ENCODE measurements around the gene PRKCZ.

The PRKCZ gene

DNA sequence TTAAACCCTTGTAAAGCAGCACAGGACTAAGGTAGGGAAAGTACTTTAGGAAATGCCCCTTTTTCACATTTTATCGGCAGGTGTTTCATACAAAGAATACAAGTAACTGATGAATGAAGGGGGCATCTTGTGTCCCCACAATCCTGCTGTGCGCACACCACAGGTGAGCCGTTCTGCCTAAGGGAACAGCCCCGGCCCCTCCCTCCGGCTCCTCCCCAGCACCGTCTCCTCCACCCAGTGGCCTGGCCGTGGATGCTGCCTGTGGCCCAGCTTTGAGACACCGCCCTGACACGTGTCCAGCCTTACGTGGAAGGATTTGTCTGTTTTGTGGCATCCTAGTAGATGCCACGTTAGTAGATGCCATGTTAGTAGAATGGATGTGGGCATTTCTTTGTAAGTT, 131.5 kb downstream of the PRKCZ start:
- DNase-seq = no peak

- no peak for DNase-seq
Observed at GRCh38 chr1:2182376-2182775, 132.2 kb downstream of the PRKCZ start.

DNA sequence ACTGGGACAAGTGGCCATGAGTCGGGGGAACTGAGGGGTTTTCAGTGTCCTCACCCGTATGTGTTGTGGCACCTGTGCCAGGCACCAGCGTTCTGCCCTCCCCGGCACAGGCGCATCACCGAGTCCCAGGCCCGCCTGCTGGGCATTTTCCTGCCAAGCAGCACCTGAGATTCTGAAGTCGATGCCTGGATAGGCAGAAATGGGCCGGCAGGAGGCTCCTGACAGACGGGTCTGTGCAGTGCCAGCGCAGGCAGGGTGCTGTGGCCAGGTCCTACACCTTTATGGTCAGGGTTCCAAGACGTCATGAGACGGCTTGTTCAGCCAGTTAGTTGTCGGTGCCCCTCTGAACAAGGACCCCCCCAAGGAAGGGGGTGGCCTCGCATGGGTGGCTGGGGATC, 133.7 kb downstream of the PRKCZ start:
- DNase-seq = no peak

GRCh38 chr1:2184531-2184930, 134.3 kb downstream of the PRKCZ start:
- DNase-seq = no peak

DNA sequence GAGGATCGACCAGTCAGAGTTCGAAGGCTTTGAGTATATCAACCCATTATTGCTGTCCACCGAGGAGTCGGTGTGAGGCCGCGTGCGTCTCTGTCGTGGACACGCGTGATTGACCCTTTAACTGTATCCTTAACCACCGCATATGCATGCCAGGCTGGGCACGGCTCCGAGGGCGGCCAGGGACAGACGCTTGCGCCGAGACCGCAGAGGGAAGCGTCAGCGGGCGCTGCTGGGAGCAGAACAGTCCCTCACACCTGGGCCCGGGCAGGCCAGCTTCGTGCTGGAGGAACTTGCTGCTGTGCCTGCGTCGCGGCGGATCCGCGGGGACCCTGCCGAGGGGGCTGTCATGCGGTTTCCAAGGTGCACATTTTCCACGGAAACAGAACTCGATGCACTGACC, 134.7 kb downstream of the PRKCZ start:
- no peak for DNase-seq

DNA sequence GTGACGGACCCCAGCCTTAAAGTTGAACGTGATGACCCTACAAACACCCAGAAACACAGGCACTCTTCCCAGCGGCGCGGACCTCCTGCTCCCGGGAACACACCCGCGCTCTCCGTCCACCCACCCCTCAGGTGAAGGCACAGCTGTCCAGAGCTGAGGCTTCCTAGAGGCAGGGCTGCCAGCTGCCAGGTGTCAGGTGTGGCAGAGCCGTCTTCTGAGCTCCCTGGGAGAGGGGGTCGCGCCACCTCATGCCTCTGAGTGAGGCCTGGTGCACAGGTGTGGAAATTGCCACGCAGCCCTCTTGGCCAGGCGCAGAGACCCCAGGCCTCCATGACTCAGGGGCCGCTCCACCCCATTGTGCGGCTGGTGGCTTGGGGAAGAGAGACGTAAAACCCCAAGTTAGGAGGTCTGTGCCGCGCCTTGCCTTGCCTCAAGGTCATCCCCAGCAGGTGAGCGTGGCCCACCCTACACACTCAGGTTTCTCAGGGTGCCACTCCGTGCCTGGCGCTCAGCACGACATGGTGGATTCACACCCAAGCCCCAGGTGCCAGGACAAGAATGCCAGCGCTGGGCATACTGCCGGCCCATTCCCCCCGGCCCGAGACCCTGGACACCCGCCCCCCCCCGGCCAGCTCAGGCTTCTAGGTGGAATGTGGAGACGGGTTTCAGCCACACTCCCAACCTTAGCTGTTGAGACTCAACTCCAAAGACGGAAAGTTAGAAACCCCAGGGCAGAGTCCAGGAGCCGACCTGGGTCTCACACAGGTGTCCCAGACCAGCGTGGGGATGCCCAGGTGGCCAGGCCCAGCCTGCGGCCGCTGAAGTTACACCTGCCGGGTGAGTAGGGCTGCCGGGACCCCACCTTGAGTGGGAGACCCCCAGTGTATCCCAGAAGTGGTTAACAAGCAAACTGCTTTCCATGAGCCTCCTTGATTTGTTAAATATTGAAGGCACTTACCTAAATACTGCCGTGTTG, 136.0 kb downstream of the PRKCZ start:
- no peak for DNase-seq

GRCh38 chr1:2186901-2187300, 136.7 kb downstream of the PRKCZ start:
- DNase-seq = no peak

DNA sequence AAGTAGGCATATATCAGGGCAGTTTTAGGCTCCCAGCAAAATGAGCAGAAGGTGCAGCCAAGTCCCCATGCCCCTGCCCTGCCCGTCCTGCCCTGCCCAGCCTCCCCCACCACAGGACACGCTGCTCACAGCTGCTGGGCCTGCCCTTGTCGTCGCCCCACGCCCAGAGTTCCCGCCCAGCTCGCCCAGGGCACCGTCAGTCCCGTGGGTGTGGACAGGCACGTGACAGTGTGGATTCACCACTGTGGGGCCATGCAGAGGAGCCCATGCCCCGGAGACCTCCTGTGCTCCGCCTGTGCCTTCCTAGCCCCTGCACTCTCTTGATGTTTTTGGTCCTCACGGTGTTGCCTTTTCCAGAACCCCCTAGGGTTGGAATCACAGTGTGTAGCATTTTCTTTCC, 137.4 kb downstream of the PRKCZ start:
- DNase-seq = no peak

GRCh38 chr1:2188336-2188735, 138.1 kb downstream of the PRKCZ start:
- DNase-seq = no peak

- peak; percentile 95 for DNase-seq
Observed at GRCh38 chr1:2189459-2190425, 139.5 kb downstream of the PRKCZ start.

GRCh38 chr1:2190491-2190976, 140.3 kb downstream of the PRKCZ start:
- no peak for DNase-seq

GRCh38 chr1:2192031-2192995, 142.1 kb downstream of the PRKCZ start:
- DNase-seq = no peak

DNA sequence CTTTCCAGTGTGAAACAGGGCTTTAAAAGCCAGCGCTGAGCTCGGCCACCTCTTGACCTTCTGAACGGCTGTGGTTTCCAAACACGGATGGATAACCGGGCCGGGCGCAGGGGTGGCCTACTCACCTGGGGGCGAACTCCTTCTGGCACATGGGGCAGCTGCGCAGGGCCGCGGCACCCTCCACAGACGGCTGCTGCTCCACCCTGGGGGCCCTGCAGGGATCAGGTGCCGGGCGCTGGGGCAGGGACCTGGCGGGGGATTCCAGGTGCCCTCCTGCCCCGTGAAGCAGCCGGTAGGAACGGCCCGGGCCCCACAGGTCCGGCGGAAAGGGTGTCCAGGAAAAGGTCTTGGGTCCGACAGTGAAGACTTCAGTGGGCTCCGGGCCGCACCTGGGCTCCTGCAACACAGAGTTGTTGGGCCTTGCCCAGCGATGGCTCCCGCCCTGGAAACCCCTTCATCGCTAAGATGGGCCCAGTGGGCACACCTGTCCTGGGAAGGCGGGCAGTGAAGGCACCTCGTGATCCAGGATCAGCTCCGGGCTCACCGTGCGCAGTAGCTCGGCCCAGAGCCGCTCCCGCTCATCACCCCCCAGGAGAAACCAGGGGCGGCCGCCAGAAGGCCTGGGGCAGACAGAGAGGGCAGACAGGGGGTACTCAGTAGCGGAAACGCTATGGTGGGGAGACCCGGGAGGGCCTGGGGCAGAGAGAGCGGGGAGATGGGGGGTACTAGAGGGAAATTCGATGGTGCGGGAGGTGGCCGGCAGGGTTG, 143.5 kb downstream of the PRKCZ start:
- DNase-seq = no peak

- peak; percentile 84 for DNase-seq
Observed at GRCh38 chr1:2194319-2194897, 144.2 kb downstream of the PRKCZ start, which contains the start of gene FAAP20. Gene FAAP20, minus strand, starts transcription at chr1:2194772. Its CDS starts 23 bp downstream, at chr1:2194749.

DNA sequence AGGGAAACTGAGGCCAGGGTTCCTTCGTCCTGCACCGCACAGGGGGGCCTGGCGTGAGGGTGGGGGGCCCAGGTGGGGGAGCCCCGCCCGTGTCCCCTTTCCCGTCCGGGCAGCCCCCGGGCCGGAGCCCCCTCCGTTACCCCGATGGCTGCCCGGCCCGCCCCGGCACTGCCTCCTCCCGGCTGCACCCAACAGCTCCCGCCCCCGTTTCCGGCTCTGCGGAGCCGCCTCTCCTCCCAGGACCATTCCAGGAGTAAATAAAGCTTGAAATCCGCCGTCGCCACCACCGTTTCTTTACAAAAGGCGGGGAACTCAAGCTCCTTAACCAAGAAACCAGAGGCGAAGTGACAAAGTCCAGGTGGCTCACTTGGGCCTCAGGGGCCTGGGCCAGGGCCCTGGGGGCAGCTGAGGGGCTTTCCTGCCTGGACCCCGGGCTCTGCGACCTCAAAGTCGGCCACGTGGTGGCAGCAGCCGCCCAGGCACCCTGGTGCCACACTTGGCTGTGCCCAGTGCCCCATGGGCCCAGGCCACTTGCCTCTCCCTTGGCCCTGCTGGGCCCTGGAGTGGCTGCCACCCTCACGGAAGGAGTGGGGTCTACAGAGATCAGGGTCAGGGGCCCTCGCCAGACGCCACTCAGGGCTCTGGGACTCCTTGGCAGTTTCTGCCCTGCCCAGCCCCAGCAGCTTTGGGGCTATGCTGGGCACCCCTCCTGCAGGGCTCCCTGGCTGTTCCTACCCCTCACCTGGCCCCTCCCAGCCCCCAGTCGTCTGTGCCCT, 144.9 kb downstream of the PRKCZ start:
- peak; percentile 91 for DNase-seq

- no peak for DNase-seq
Observed at GRCh38 chr1:2195785-2196184, 145.6 kb downstream of the PRKCZ start.

DNA sequence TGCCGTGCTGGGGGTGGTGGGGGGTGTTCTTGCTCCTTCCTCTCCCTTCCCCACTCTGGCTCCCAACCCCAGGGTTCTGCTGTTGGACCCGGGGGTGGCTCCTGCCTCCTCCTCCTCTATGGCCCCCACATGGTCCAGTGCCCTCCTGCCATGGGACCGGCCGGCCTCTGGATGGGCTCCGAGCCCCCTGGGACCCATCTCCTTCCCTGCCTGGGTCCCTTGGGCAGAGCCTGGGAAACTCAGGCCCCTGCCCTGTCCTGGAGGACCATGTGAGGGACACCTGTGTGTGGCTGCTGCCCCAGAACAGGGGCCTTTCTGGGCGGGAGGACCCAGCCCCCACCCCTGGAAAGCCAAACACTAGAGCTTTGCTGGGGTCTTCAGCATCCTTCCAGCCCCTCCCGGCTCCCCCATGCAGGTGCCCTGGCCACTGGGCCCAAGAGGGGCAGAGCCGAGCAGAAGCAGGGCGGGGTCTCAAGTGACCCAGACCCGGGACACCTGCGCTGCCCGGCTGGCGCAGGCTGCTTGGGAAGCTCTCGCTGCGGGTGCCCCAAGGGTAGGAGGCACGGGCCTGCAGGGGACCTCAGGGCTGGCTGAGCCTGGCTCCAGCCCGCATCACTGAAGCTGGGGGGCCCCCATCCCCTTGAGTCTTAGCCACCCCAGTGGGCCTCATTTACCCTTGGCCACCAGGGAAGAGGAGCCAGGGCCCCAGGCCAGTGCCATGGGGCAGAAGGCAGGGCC, 146.9 kb downstream of the PRKCZ start:
- DNase-seq = no peak

DNA sequence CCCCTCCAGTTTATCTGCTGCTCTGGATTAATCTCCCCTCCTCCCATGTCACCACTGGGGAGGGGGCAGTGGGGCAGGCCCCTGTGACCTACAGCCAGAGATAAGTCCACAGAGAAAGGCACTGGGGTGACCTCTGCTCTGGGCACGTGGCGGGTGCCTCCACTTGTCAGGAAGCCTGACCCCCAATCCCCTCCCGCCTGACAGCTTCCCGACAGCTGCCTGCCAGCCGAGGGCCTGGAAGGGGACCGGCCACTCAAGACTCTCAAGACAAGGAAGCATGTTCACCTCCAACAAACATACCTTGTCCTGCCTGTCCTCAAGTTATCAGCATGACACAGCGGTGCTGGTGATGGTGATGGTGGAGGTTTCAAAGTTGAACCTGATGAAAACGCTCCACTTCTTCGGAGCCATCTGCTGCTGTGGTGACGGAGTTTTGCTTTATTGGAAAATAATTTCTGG, 147.5 kb downstream of the PRKCZ start:
- DNase-seq = no peak

DNA sequence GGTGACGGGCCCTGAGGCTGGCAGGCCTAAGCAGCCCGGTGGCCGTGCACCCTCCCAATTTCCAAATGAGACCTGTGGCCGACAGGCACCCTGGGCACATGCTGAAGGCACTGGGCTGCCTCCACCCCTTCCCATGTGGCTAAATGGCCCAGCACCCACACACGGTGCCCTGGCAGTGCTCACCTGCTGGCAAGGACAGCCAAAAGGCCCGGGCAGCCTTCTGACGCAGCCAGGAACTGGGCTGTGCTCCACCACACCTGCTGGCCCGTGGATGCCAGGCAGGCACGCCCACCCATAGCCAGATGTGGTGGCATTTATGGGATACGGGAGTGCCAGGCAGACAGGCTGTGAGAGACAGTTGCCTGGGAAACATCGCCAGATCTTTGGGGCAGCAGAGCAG, 148.4 kb downstream of the PRKCZ start:
- DNase-seq = no peak

Measured in CD4-positive, alpha-beta T cell treated with Interleukin-12 subunit alpha and Interleukin-12 subunit beta, for 1 hour (primary cell).